Neural progenitor cell (in vitro differentiated cells): ENCODE data around the gene STAT4.

Experiments
- EZH2 ChIP-seq: fragments of 200-600 bp; sonication (generic); IDR thresholded peaks from 2 replicates; pipeline ENCODE4 v1.6.1; 2017; ENCODE audit warnings: antibody characterized with exemption, mild to moderate bottlenecking, moderate library complexity
- TF ChIP-seq, protein P1 (sequence below): fragments of 200-600 bp; sonication (generic); IDR thresholded peaks from 2 replicates; pipeline ENCODE4 v1.5.1; 2017; ENCODE audit warnings: antibody characterized with exemption, mild to moderate bottlenecking

DNA sequence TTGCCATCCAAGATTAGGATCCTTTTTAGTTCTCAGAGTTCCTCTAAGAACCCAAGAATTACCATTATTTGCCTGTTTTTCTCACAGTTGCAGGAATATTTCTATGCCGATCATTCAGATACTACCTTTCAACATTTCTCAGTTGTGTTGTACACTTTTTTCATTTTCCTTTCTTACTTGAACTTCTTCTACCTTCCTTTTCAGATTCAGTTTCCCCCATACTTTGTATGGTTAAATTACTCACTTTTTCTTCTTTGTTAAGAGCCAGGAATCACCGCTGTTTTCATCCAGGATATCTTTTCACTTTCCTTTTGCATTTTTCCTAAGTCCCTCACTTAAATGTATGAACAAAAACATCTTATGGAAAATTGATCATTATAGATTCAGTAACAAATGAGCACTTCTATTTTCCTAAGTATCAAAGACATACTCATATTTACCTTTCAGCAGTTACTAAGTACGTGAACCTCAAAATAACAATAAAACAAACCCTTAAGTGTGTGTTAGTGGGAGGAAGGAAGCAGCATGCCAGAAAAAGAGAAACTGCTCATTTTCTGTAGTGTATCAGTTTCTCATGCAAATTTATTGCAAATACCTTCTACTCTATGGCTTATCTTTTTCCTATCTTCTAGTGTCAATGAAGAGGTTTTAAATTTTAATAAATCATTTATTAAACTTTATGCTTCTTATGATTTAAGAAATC lies 72.5 kb downstream of the STAT4 start:
- TF ChIP-seq, protein P1, sequence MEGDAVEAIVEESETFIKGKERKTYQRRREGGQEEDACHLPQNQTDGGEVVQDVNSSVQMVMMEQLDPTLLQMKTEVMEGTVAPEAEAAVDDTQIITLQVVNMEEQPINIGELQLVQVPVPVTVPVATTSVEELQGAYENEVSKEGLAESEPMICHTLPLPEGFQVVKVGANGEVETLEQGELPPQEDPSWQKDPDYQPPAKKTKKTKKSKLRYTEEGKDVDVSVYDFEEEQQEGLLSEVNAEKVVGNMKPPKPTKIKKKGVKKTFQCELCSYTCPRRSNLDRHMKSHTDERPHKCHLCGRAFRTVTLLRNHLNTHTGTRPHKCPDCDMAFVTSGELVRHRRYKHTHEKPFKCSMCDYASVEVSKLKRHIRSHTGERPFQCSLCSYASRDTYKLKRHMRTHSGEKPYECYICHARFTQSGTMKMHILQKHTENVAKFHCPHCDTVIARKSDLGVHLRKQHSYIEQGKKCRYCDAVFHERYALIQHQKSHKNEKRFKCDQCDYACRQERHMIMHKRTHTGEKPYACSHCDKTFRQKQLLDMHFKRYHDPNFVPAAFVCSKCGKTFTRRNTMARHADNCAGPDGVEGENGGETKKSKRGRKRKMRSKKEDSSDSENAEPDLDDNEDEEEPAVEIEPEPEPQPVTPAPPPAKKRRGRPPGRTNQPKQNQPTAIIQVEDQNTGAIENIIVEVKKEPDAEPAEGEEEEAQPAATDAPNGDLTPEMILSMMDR: no peak
- TF ChIP-seq EZH2: no peak
